ENCODE measurements around the gene SHH. TPM values are rescaled to one million over a fixed set of nuclear protein-coding genes. Genes with fewer than 3 reads are reported as not detected.

SHH gene
- total and polyA plus RNA-seq, 2 of the 4 experiments (the other 2 are of a cell fraction) = under 0.01 to 0.03 TPM

GRCh38 chr7:155756322-155756721 lies 55.9 kb downstream of the SHH start:
- no peak overlapping the region for H3K27ac ChIP-seq (ENCODE audit: insufficient read depth, low read length)
- H3K9me3 ChIP-seq (ENCODE audit: control insufficient read depth, insufficient read depth, low read length) = no peaks in the 10 kb centered on the region
- H2AFZ ChIP-seq (replicated peaks; ENCODE audit: low read length, poor library complexity) = no peak overlapping the region
- dilution Hi-C loops (cut with HindIII; ENCODE audit: low sequenced_read_pairs, unreplicated experiment) = no loop called here
- in situ Hi-C loops (cut with MboI; ENCODE audit: low sequenced_read_pairs) = loop anchor here (10.0 to 25.0 kb wide), 2 partner anchors 152 to 369 kb away; no protein-coding TSS in a partner anchor
- no peak overlapping the region for H2BK15ac ChIP-seq (ENCODE audit: low read depth, low read length)
- H3K14ac ChIP-seq (replicated peaks; ENCODE audit: low read depth, low read length) = no peak overlapping the region
- no peak for ATAC-seq (ENCODE audit: low read depth)
- H4K20me1 ChIP-seq (ENCODE audit: insufficient read depth, low read length) = peaks cover 42% of the 10 kb centered on the region
- whole genome bisulfite sequencing, 2 experiments (ENCODE audit: extremely low coverage in 2 of 2, insufficient read length in 1 of 2) = 98% methylated on average over 5 of the region's 9 CpGs; no CpG with 5 or more reads in 1 of the 2 experiments
- H3K23ac ChIP-seq (ENCODE audit: low read depth, low read length) = no peak overlapping the region
- no peak overlapping the region for H2BK20ac ChIP-seq (ENCODE audit: low read depth, low read length)
- H3K4me2 ChIP-seq (ENCODE audit: low read depth, low read length) = no peak overlapping the region
- H3K9me1 ChIP-seq (ENCODE audit: insufficient read depth, low read length) = peaks cover 12% of the 10 kb centered on the region; the same call in 1 of the 2 replicates
- no peak overlapping the region for H2BK5ac ChIP-seq (ENCODE audit: low read depth, low read length, poor library complexity, severe bottlenecking)
- intact Hi-C loops (cut with micrococcal nuclease) = no loop called here
- TF ChIP-seq FOS (IDR thresholded peaks at IDR 0.05; ENCODE audit: low read depth, low read length) (no peak), POLR2A (IDR thresholded peaks at IDR 0.05; ENCODE audit: low read depth, low read length) (no peak), MXI1 (IDR thresholded peaks at IDR 0.05; ENCODE audit: borderline replicate concordance, low read depth, low read length) (no peak), CHD1 (IDR thresholded peaks at IDR 0.05; ENCODE audit: low read depth, low read length) (no peak), USF2 (IDR thresholded peaks at IDR 0.05; ENCODE audit: low read depth, low read length) (no peak), MAZ (IDR thresholded peaks at IDR 0.05; ENCODE audit: borderline replicate concordance, low read depth, low read length) (no peak), RFX5 (IDR thresholded peaks at IDR 0.05; ENCODE audit: low read depth, low read length) (no peak), MAFK (IDR thresholded peaks at IDR 0.05; ENCODE audit: low read depth, low read length) (no peak), ELK1 (IDR thresholded peaks at IDR 0.05; ENCODE audit: borderline replicate concordance, low read depth, low read length) (no peak), NFE2L2 (IDR thresholded peaks at IDR 0.05; ENCODE audit: low read depth, low read length) (no peak), SMC3 (IDR thresholded peaks at IDR 0.05; ENCODE audit: low read depth, low read length) (no peak), RCOR1 (IDR thresholded peaks at IDR 0.05; ENCODE audit: insufficient replicate concordance, low read length) (no peak), CEBPB (IDR thresholded peaks at IDR 0.05; ENCODE audit: low read depth, low read length) (no peak), RAD21 (IDR thresholded peaks at IDR 0.05; ENCODE audit: low read length) (no peak)
- H3K27me3 ChIP-seq (ENCODE audit: control insufficient read depth, insufficient read depth, low read length) = no peaks in the 10 kb centered on the region
- no peak overlapping the region for H3K18ac ChIP-seq (ENCODE audit: low read depth, low read length)
- H2AK9ac ChIP-seq (replicated peaks; ENCODE audit: low read depth, low read length, poor library complexity) = no peak overlapping the region
- no peak overlapping the region for H3K4me3 ChIP-seq (ENCODE audit: insufficient read depth, low read depth, low read length)
- no peak overlapping the region for H2BK120ac ChIP-seq (ENCODE audit: low read depth, low read length)
- no peaks in the 10 kb centered on the region for H3K4me1 ChIP-seq (ENCODE audit: control insufficient read depth, insufficient read depth, low read length)
- no peak overlapping the region for H2AK5ac ChIP-seq (ENCODE audit: low read depth, low read length)
- no peak overlapping the region for H4K91ac ChIP-seq (ENCODE audit: insufficient read depth, low read depth, low read length)
- CTCF ChIA-PET = interaction anchor here (1.1 kb wide), 1 partner anchor 157 kb away, joined by 3 read pairs; no protein-coding TSS in a partner anchor
- no peak overlapping the region for H3K56ac ChIP-seq (ENCODE audit: extremely low read depth, insufficient read depth, low read length)
- no TSS peak for BruUV-seq (replicated peaks)
- POLR2A ChIA-PET (ENCODE audit: unreplicated experiment) = no interaction called here
- peaks cover 26 to 61% of the 10 kb centered on the region in 2 experiments for H3K79me1 ChIP-seq (ENCODE audit: low read depth in 1 of 2, low read length in 2 of 2)
- no peak overlapping the region for H4K5ac ChIP-seq (ENCODE audit: low read depth, low read length)
- H3K9ac ChIP-seq (ENCODE audit: low read depth, low read length) = no peak overlapping the region
- H4K8ac ChIP-seq (ENCODE audit: low read depth in 2 of 2, low read length in 2 of 2) = no peak overlapping the region
- H3K36me3 ChIP-seq (ENCODE audit: control insufficient read depth, insufficient read depth, low read length) = peaks cover 12% of the 10 kb centered on the region
- no peak overlapping the region for H3K4ac ChIP-seq (ENCODE audit: low read depth, low read length)
- no peak for DNase-seq
